ENCODE data around the gene KLF11. TPM values are rescaled to one million over a fixed set of nuclear protein-coding genes. Genes with fewer than 3 reads are reported as not detected.

The KLF11 gene
- total and polyA plus RNA-seq, 2 of the 8 experiments (the other 6 are each of a cell fraction or from before 2014, with no cell fraction given): 6.4 to 10.1 TPM

GRCh38 chr2:9994462-9994861, 48.9 kb upstream of the KLF11 start:
- H2BK20ac ChIP-seq (ENCODE audit: low read length): no peak overlapping the region
- no peaks in the 10 kb centered on the region for H4K20me1 ChIP-seq (replicated peaks in 1 of 2; ENCODE audit: control insufficient read depth in 1 of 2, insufficient read depth in 2 of 2, low read length in 2 of 2)
- no peak overlapping the region for H2BK120ac ChIP-seq (replicated peaks; ENCODE audit: low read depth, low read length)
- ChIA-PET POLR2A (ENCODE audit: partially characterized antibody) (no interaction called here), CTCF (ENCODE audit: partially characterized antibody) (interaction anchor here (1.2 to 4.3 kb wide), 3 partner anchors 9 to 11 kb away, joined by 6 to 46 read pairs (median 13); no protein-coding TSS in a partner anchor)
- TF ChIP-seq KDM5A (IDR thresholded peaks at IDR 0.05; ENCODE audit: low read length) (no peak), RAD21 (IDR thresholded peaks at IDR 0.05 in 1 of 2, conservative IDR thresholded peaks at IDR 0.05 in 1 of 2; ENCODE audit: low read depth in 2 of 2, low read length in 2 of 2) (peak in 1 of 2 experiments; percentile 16; a peak in 1 of 4 replicates), TBP (IDR thresholded peaks at IDR 0.05; ENCODE audit: low read depth, low read length) (no peak), CTCF (IDR thresholded peaks at IDR 0.05; ENCODE audit: control extremely low read depth in 1 of 3, insufficient read depth in 1 of 3, low read depth in 1 of 3, low read length in 3 of 3) (peak in 1 of 3 experiments; percentile 8; a peak in 1 of 4 replicates), CTBP2 (IDR thresholded peaks at IDR 0.05; ENCODE audit: borderline replicate concordance, insufficient read depth, insufficient read length, low read length) (no peak), CBX8 (IDR thresholded peaks at IDR 0.05; ENCODE audit: borderline replicate concordance, low read depth, low read length) (no peak), SRF (IDR thresholded peaks at IDR 0.05; ENCODE audit: low read depth, low read length) (no peak)
- H3K79me1 ChIP-seq (ENCODE audit: low read depth, low read length): no peaks in the 10 kb centered on the region
- no peaks in the 10 kb centered on the region for H3K79me2 ChIP-seq (ENCODE audit: control insufficient read depth in 1 of 2, insufficient read depth in 2 of 2, low read length in 2 of 2)
- no peaks in the 10 kb centered on the region for H3K36me3 ChIP-seq (ENCODE audit: control insufficient read depth in 2 of 4, insufficient read depth in 4 of 4, low read length in 3 of 4)
- no peak overlapping the region for H2BK12ac ChIP-seq (ENCODE audit: low read depth, low read length)
- no peak overlapping the region for H3K9ac ChIP-seq (replicated peaks in 1 of 4; ENCODE audit: extremely low read depth in 1 of 4, low read depth in 3 of 4, low read length in 3 of 4)
- no peak overlapping the region for H2AK5ac ChIP-seq (ENCODE audit: low read depth, low read length)
- 83% methylated on average over 11 of the region's 11 CpGs; no CpG with 5 or more reads in 1 of the 2 experiments for WGBS, 2 experiments (ENCODE audit: extremely low coverage in 1 of 2, insufficient coverage in 1 of 2, insufficient read length in 1 of 2, insufficient replicate concordance in 2 of 2, low coverage in 1 of 2, low lambda C conversion rate in 2 of 2, missing lambda C conversion rate in 1 of 2)
- H2AFZ ChIP-seq (ENCODE audit: low read length): no peak overlapping the region
- no peak overlapping the region for H3K18ac ChIP-seq (ENCODE audit: extremely low read depth, low read length)
- no peak for FAIRE-seq
- no peak overlapping the region for H3K56ac ChIP-seq (replicated peaks; ENCODE audit: insufficient read length, low read depth, low read length)
- no peak overlapping the region for H4K91ac ChIP-seq (replicated peaks; ENCODE audit: insufficient read length, low read length)
- H3K23ac ChIP-seq (ENCODE audit: insufficient read length): no peak overlapping the region
- H2BK15ac ChIP-seq (ENCODE audit: low read length): no peak overlapping the region
- H3K27me3 ChIP-seq (replicated peaks in 1 of 4; ENCODE audit: control insufficient read depth in 3 of 4, extremely low read depth in 1 of 4, insufficient read depth in 3 of 4, low read length in 3 of 4): no peaks in the 10 kb centered on the region
- no peak overlapping the region for H2BK5ac ChIP-seq (ENCODE audit: low read depth, low read length)
- no peaks in the 10 kb centered on the region for H3K9me3 ChIP-seq (ENCODE audit: insufficient read depth in 2 of 2, low read depth in 1 of 2, low read length in 1 of 2)
- no peak overlapping the region for H3K4me2 ChIP-seq (ENCODE audit: insufficient read depth in 1 of 2, low read depth in 2 of 2, low read length in 2 of 2)
- H3K4me1 ChIP-seq (replicated peaks in 1 of 4; ENCODE audit: control insufficient read depth in 3 of 4, insufficient read depth in 4 of 4, low read length in 3 of 4): no peaks in the 10 kb centered on the region
- H3K4ac ChIP-seq (replicated peaks; ENCODE audit: insufficient read length, low read depth, low read length): no peak overlapping the region
- H3K23me2 ChIP-seq (ENCODE audit: low read depth, low read length): no peaks in the 10 kb centered on the region
- no peak overlapping the region for H4K5ac ChIP-seq (ENCODE audit: insufficient read length, low read depth, low read length)
- H3K4me3 ChIP-seq (ENCODE audit: extremely low read depth in 1 of 4, insufficient read depth in 2 of 4, low read depth in 3 of 4, low read length in 4 of 4): no peak overlapping the region
- no peak overlapping the region for H3K27ac ChIP-seq (ENCODE audit: low read depth, low read length)
- no peak overlapping the region for H4K8ac ChIP-seq (ENCODE audit: extremely low read depth, insufficient read depth, low read length)
- H3K14ac ChIP-seq (ENCODE audit: insufficient read length): no peak overlapping the region
- no peak for DNase-seq (ENCODE audit: low read depth in 1 of 2, low spot score in 2 of 2)
